HepG2 (cell line): ENCODE measurements around the gene LONP1. TPM values are rescaled to one million over a fixed set of nuclear protein-coding genes. Genes with fewer than 3 reads are reported as not detected.
A peak's percentile ranks its signal among the peaks of the same experiment; 100 is the strongest.

ENCODE experiments used
- AGO2 ChIP-seq: fragments of 200-400 bp; formaldehyde crosslinking; optimal IDR thresholded peaks from 2 replicates; pipeline ENCODE3; 2017; ENCODE audit warnings: mild to moderate bottlenecking, low read depth, low read length, moderate library complexity
- ATF1 ChIP-seq: IDR thresholded peaks from 2 replicates; pipeline ENCODE4 v1.6.1; 2016; ENCODE audit warnings: mild to moderate bottlenecking, control low read depth
- CENPX ChIP-seq: sonication (generic); formaldehyde crosslinking; IDR thresholded peaks from 2 replicates; pipeline ENCODE4 v1.9.0; 2021; ENCODE audit warnings: mild to moderate bottlenecking, missing genetic modification reagents, moderate library complexity
- DRAP1 ChIP-seq: IDR thresholded peaks from 2 replicates; pipeline ENCODE4 v1.6.1; 2016; ENCODE audit warnings: missing genetic modification reagents, missing compliant biosample characterization
- ELF3 ChIP-seq: IDR thresholded peaks from 2 replicates; pipeline ENCODE4 v1.6.1; 2016; ENCODE audit warnings: missing genetic modification reagents, missing compliant biosample characterization
- EP300 ChIP-seq, 3 experiments: sonication (generic) in 1 of 3; formaldehyde crosslinking in 1 of 3; IDR thresholded peaks; 2 replicates each; pipeline versions ENCODE4 v1.5.1 to v1.6.1; 2011 to 2020; ENCODE audit warnings: low read depth in 2 of 3, low read length in 2 of 3, borderline replicate concordance in 1 of 3, improper control_type of control experiment in 1 of 3, mild to moderate bottlenecking in 1 of 3, missing genetic modification reagents in 1 of 3, moderate library complexity in 1 of 3
- GLI4 ChIP-seq: sonication (generic); formaldehyde crosslinking; IDR thresholded peaks from 2 replicates; pipeline ENCODE4 v1.5.1; 2020; ENCODE audit warnings: missing genetic modification reagents, mild to moderate bottlenecking, moderate library complexity, borderline replicate concordance
- HMGA1 ChIP-seq: sonication (generic); formaldehyde crosslinking; conservative IDR thresholded peaks from 2 replicates; pipeline ENCODE4 v1.4.0; 2020; ENCODE audit warnings: missing genetic modification reagents
- HOXA7 ChIP-seq: sonication (generic); formaldehyde crosslinking; IDR thresholded peaks from 2 replicates; pipeline ENCODE4 v1.8.1; 2022; ENCODE audit warnings: mild to moderate bottlenecking, missing genetic modification reagents, moderate library complexity
- KMT2B ChIP-seq: IDR thresholded peaks from 2 replicates; pipeline ENCODE4 v1.6.1; 2016; ENCODE audit warnings: missing genetic modification reagents, missing compliant biosample characterization
- PRPF4 ChIP-seq: fragments of 200-400 bp; formaldehyde crosslinking; IDR thresholded peaks from 2 replicates; pipeline ENCODE4 v1.6.1; 2016; ENCODE audit warnings: low read length, low read depth; ENCODE audit not compliant: poor library complexity, severe bottlenecking
- SKI ChIP-seq: fragments of 450-650 bp; IDR thresholded peaks from one replicate; pipeline ENCODE4 v1.6.1; 2018; ENCODE audit warnings: mild to moderate bottlenecking; ENCODE audit not compliant: partially characterized antibody
- SP2 ChIP-seq: sonication (generic); formaldehyde crosslinking; IDR thresholded peaks from 2 replicates; pipeline ENCODE4 v1.5.1; 2020; ENCODE audit warnings: mild to moderate bottlenecking, missing genetic modification reagents
- SRF ChIP-seq: IDR thresholded peaks from 2 replicates; pipeline ENCODE4 v1.6.1; 2011; ENCODE audit warnings: mild to moderate bottlenecking, low read depth, low read length, moderate library complexity
- TSC22D2 ChIP-seq: sonication (generic); formaldehyde crosslinking; IDR thresholded peaks from 2 replicates; pipeline ENCODE4 v1.5.1; 2020; ENCODE audit warnings: missing genetic modification reagents, mild to moderate bottlenecking, borderline replicate concordance
- ZBTB2 ChIP-seq: sonication (generic); formaldehyde crosslinking; IDR thresholded peaks from 2 replicates; pipeline ENCODE4 v1.8.0; 2022; ENCODE audit warnings: low read depth, missing genetic modification reagents
- ZNF367 ChIP-seq: sonication (generic); formaldehyde crosslinking; IDR thresholded peaks from 2 replicates; pipeline ENCODE4 v1.4.0; 2020; ENCODE audit warnings: missing genetic modification reagents, borderline replicate concordance
- ZNF609 ChIP-seq: sonication (generic); formaldehyde crosslinking; IDR thresholded peaks from 2 replicates; pipeline ENCODE4 v1.4.0; 2020; ENCODE audit warnings: mild to moderate bottlenecking, missing genetic modification reagents, borderline replicate concordance
- ZNF674 ChIP-seq: sonication (generic); formaldehyde crosslinking; IDR thresholded peaks from 2 replicates; pipeline ENCODE4 v1.5.0; 2020; ENCODE audit warnings: low read depth, mild to moderate bottlenecking, missing genetic modification reagents
- ZNF770 ChIP-seq: sonication (generic); formaldehyde crosslinking; IDR thresholded peaks from 2 replicates; pipeline ENCODE4 v1.5.0; 2020; ENCODE audit warnings: mild to moderate bottlenecking, missing genetic modification reagents
- polyA plus RNA-seq, 8 experiments: library from polyadenylated mRNA; depleted of rRNA in 3 of 8; stranded (reverse) in 7 of 8; unstranded in 1 of 8; fragments of >200 nt; fragmentation: Illumina TruSeq in 4 of 8; extraction: Trizol in 4 of 8; gene quantifications; 2 replicates each; pipeline versions ENCODE4 v1.2.1 to v1.2.3, GENCODE V29; 2011 to 2016; ENCODE audit warnings: low read depth in 4 of 8, missing spikeins in 1 of 8, mixed read lengths in 1 of 8; ENCODE audit not compliant: insufficient read depth in 1 of 8
- total RNA-seq, 5 experiments: library from RNA; depleted of rRNA; stranded (reverse); fragments of >200 nt; fragmentation: Illumina TruSeq; extraction: Trizol; gene quantifications; 2 replicates each; pipeline ENCODE4 v1.2.3, GENCODE V29; 2016; ENCODE audit warnings: low read depth in 1 of 5

LONP1 gene
- total and polyA plus RNA-seq, 2 of the 13 experiments (the other 11 are each of a cell fraction or from before 2014, with no cell fraction given): 59.5 to 76.8 TPM

- TF ChIP-seq GLI4 (CRISPR knock-in tag) (no peak), SKI (no peak), ZNF674 (no peak; the same call in 1 of the 2 replicates), ZNF609 (CRISPR knock-in tag) (peak; percentile 65; the same call in 1 of the 2 replicates), SRF (no peak), CENPX (CRISPR knock-in tag) (no peak), PRPF4 (no peak), SP2 (CRISPR knock-in tag) (peak; percentile 78), ZBTB2 (CRISPR knock-in tag) (peak; percentile 97), EP300 (IDR thresholded peaks at IDR 0.05; ENCODE audit: low read depth in 2 of 2, low read length in 2 of 2) (no peak), EP300 (CRISPR knock-in tag; IDR thresholded peaks at IDR 0.05; ENCODE audit: borderline replicate concordance) (peak; percentile 57; the same call in 1 of the 2 replicates), ZNF367 (CRISPR knock-in tag) (peak; percentile 41; the same call in 1 of the 2 replicates), ZNF770 (peak; percentile 60), AGO2 (peak; percentile 61), ATF1 (CRISPR knock-in tag) (peak; percentile 94), HOXA7 (CRISPR knock-in tag) (0 out of 2 replicates have a peak, but pooled peaks have one; percentile 50), KMT2B (CRISPR knock-in tag) (peak; percentile 86), HMGA1 (CRISPR knock-in tag) (no peak), TSC22D2 (CRISPR knock-in tag) (peak; percentile 67; the same call in 1 of the 2 replicates), DRAP1 (CRISPR knock-in tag) (peak; percentile 89), ELF3 (CRISPR knock-in tag) (peak; percentile 58; the same call in 1 of the 2 replicates)
Measured at GRCh38 chr19:5719961-5720790, at the start of gene LONP1, which contains the start of gene CATSPERD (continued).
